ENCODE data around the gene VPS51.

VPS51 gene

DNA sequence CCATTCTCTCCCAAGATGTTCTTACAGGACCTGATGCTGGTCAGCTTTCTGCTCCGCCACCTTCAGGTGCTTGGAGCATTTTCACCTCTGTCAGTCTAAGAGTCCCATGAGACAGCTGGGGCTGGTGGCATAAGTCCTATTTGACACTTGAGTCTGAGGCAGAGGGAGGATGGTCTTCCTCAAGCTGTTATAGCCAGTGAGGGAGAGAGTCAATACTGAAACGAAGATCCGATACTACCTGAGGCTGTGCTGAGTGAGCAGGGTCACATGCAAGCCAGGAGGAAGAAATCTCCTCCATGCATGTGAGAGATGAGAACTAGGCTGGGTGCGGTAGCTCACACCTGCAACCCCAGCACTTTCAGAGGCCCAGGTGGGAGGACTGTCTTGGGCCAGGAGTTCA, 6.4 kb upstream of the VPS51 start:
- Histone ChIP-seq H3K4me3 (no peak overlapping the region), H3K9ac (ENCODE audit: insufficient read length) (no peak overlapping the region), H3K36me3 (ENCODE audit: insufficient read depth, low read length) (no peaks in the 10 kb centered on the region; the same call in 1 of the 2 replicates), H3K27ac (no peak overlapping the region), H3K9me3 (ENCODE audit: low read depth, low read length) (no peaks in the 10 kb centered on the region)
- DNase-seq (ENCODE audit: low read depth, low spot score), result no peak
- TF ChIP-seq POLR2AphosphoS5 (IDR thresholded peaks at IDR 0.05; ENCODE audit: borderline replicate concordance, low read depth, low read length) (no peak), EZH2 (IDR thresholded peaks at IDR 0.05) (no peak), FOXP2 (optimal IDR thresholded peaks at IDR 0.05; ENCODE audit: control extremely low read depth, extremely low read length, insufficient read depth) (no peak)

DNA sequence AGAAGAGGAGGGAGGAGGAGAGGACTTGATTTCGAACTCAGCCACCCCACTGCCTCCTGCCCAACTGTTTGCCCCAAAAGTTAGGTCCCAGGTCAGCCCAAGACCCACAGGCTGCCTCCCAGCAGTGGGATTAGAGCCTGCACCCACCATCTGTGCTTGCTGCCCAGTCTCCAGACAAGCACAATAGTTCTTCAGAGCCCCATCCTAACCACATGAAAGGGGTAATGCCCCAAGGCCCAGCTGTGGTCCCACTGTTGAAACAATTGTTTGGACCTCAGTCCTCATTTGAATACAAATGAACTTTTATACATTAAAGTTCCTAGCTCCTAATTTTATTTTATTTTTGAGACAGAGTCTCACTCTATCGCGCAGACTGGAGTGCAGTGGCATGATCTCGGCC, 5.4 kb upstream of the VPS51 start:
- Histone ChIP-seq H3K9ac (ENCODE audit: insufficient read length) (no peak overlapping the region), H3K36me3 (ENCODE audit: insufficient read depth, low read length) (no peaks in the 10 kb centered on the region; the same call in 1 of the 2 replicates), H3K4me3 (no peak overlapping the region), H3K27ac (no peak overlapping the region), H3K9me3 (ENCODE audit: low read depth, low read length) (no peaks in the 10 kb centered on the region)
- DNase-seq (ENCODE audit: low read depth, low spot score), result no peak
- TF ChIP-seq FOXP2 (optimal IDR thresholded peaks at IDR 0.05; ENCODE audit: control extremely low read depth, extremely low read length, insufficient read depth), result no peak
- TF ChIP-seq POLR2AphosphoS5 (IDR thresholded peaks at IDR 0.05; ENCODE audit: borderline replicate concordance, low read depth, low read length), result no peak
- no peak for TF ChIP-seq EZH2 (IDR thresholded peaks at IDR 0.05)

DNA sequence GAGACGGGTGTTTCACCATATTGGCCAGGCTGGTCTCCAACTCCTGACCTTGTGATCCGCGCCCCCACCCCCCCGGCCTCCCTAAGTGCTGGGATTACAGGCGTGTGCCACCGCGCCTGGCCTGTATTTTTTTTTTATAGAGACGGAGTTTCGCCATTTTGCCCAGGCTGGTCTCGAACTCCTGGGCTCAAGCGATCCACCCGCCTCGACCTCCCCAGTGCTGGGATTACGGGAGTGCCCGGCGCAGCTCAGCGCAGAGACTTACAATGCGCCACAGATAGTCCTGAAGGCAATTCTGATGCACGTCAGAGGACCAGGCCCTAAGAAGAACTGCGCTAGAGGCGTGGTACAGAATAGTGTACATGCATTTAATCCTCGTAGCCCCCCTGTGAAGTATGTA, 587 bp upstream of the VPS51 start:
- DNase-seq (ENCODE audit: low read depth, low spot score), result no peak
- Histone ChIP-seq H3K27ac (no peak overlapping the region), H3K4me3 (peak overlapping the region; percentile 91), H3K9me3 (ENCODE audit: low read depth, low read length) (no peaks in the 10 kb centered on the region), H3K9ac (ENCODE audit: insufficient read length) (peak overlapping the region; percentile 57), H3K36me3 (ENCODE audit: insufficient read depth, low read length) (no peaks in the 10 kb centered on the region)
- TF ChIP-seq FOXP2 (optimal IDR thresholded peaks at IDR 0.05; ENCODE audit: control extremely low read depth, extremely low read length, insufficient read depth) (no peak), POLR2AphosphoS5 (IDR thresholded peaks at IDR 0.05; ENCODE audit: borderline replicate concordance, low read depth, low read length) (no peak), EZH2 (IDR thresholded peaks at IDR 0.05) (no peak)

DNA sequence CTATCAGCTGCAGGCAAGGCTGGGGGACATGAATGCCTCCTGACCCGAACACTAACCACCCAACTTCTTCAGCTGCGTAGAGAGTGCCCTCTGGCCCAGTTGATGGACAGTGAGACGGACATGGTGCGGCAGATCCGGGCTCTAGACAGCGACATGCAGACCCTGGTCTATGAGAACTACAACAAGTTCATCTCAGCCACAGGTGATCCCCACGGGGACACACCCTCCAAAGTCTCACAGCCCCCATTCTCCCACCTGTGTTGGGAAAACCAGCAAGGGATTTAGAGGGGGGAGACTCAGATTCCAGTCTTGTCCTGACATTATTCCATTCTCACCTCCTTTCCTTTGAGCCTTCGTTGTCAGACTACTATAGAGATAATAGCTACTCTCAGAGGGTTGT, 912 bp downstream of the VPS51 start:
- Histone ChIP-seq H3K9ac (ENCODE audit: insufficient read length) (peak overlapping the region; percentile 88), H3K4me3 (peak overlapping the region; percentile 91), H3K27ac (no peak overlapping the region), H3K36me3 (ENCODE audit: insufficient read depth, low read length) (no peaks in the 10 kb centered on the region), H3K9me3 (ENCODE audit: low read depth, low read length) (no peaks in the 10 kb centered on the region)
- no peak for DNase-seq (ENCODE audit: low read depth, low spot score)
- TF ChIP-seq FOXP2 (optimal IDR thresholded peaks at IDR 0.05; ENCODE audit: control extremely low read depth, extremely low read length, insufficient read depth), result no peak
- no peak for TF ChIP-seq EZH2 (IDR thresholded peaks at IDR 0.05)
- no peak for TF ChIP-seq POLR2AphosphoS5 (IDR thresholded peaks at IDR 0.05; ENCODE audit: borderline replicate concordance, low read depth, low read length)

- no peaks in the 10 kb centered on the region for H3K36me3 ChIP-seq (ENCODE audit: insufficient read depth, low read length)
- H3K4me3 ChIP-seq, result no peak overlapping the region
- H3K9me3 ChIP-seq (ENCODE audit: low read depth, low read length), result no peaks in the 10 kb centered on the region
- TF ChIP-seq EZH2 (IDR thresholded peaks at IDR 0.05), result no peak
- no peak for TF ChIP-seq FOXP2 (optimal IDR thresholded peaks at IDR 0.05; ENCODE audit: control extremely low read depth, extremely low read length, insufficient read depth)
- TF ChIP-seq POLR2AphosphoS5 (IDR thresholded peaks at IDR 0.05; ENCODE audit: borderline replicate concordance, low read depth, low read length), result no peak
- H3K9ac ChIP-seq (ENCODE audit: insufficient read length), result no peak overlapping the region
- DNase-seq (ENCODE audit: low read depth, low spot score), result no peak
- no peak overlapping the region for H3K27ac ChIP-seq
Measured at GRCh38 chr11:65100674-65101350, 4.8 kb downstream of the VPS51 start.

GRCh38 chr11:65102142-65103095, 6.4 kb downstream of the VPS51 start:
- no peak overlapping the region for H3K9ac ChIP-seq (ENCODE audit: insufficient read length)
- DNase-seq (ENCODE audit: low read depth, low spot score), result no peak
- no peak for TF ChIP-seq FOXP2 (optimal IDR thresholded peaks at IDR 0.05; ENCODE audit: control extremely low read depth, extremely low read length, insufficient read depth)
- TF ChIP-seq POLR2AphosphoS5 (IDR thresholded peaks at IDR 0.05; ENCODE audit: borderline replicate concordance, low read depth, low read length), result no peak
- no peak overlapping the region for H3K4me3 ChIP-seq
- no peak overlapping the region for H3K27ac ChIP-seq
- no peaks in the 10 kb centered on the region for H3K36me3 ChIP-seq (ENCODE audit: insufficient read depth, low read length)
- H3K9me3 ChIP-seq (ENCODE audit: low read depth, low read length), result no peaks in the 10 kb centered on the region

DNA sequence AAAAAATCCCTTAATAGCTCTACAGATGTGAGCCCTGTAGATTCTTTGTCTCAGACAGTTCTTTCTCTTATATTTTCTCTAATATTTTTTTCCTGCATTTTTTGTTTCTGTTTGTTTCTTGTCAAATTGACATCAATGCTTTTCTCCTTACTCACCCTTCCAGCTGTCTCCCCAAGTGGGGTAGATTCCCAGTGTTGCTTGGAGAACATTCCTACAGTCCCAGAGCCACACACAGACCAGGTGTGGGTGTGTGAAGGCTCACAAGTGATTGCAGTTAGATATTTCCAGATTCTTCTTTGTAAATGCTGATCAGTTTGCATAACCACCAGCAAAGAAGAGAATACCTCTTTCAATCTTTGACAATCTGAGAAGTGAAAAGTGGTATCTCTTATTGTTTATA, 7.5 kb downstream of the VPS51 start:
- Histone ChIP-seq H3K27ac (no peak overlapping the region), H3K9me3 (ENCODE audit: low read depth, low read length) (no peaks in the 10 kb centered on the region), H3K36me3 (ENCODE audit: insufficient read depth, low read length) (no peaks in the 10 kb centered on the region), H3K9ac (ENCODE audit: insufficient read length) (no peak overlapping the region), H3K4me3 (no peak overlapping the region)
- no peak for DNase-seq (ENCODE audit: low read depth, low spot score)
- TF ChIP-seq POLR2AphosphoS5 (IDR thresholded peaks at IDR 0.05; ENCODE audit: borderline replicate concordance, low read depth, low read length), result no peak
- TF ChIP-seq EZH2 (IDR thresholded peaks at IDR 0.05), result no peak
- no peak for TF ChIP-seq FOXP2 (optimal IDR thresholded peaks at IDR 0.05; ENCODE audit: control extremely low read depth, extremely low read length, insufficient read depth)

GRCh38 chr11:65104628-65105027, 8.6 kb downstream of the VPS51 start:
- Histone ChIP-seq H3K36me3 (ENCODE audit: insufficient read depth, low read length) (no peaks in the 10 kb centered on the region), H3K27ac (no peak overlapping the region), H3K4me3 (no peak overlapping the region), H3K9me3 (ENCODE audit: low read depth, low read length) (no peaks in the 10 kb centered on the region), H3K9ac (ENCODE audit: insufficient read length) (peak overlapping the region; percentile 47)
- TF ChIP-seq POLR2AphosphoS5 (IDR thresholded peaks at IDR 0.05; ENCODE audit: borderline replicate concordance, low read depth, low read length), result no peak
- no peak for TF ChIP-seq FOXP2 (optimal IDR thresholded peaks at IDR 0.05; ENCODE audit: control extremely low read depth, extremely low read length, insufficient read depth)
- no peak for TF ChIP-seq EZH2 (IDR thresholded peaks at IDR 0.05)
- no peak for DNase-seq (ENCODE audit: low read depth, low spot score)

All from SK-N-MC (cell line).